K562 (cell line): ENCODE results near the gene PPP1CA.

ENCODE experiments used
- CTCF ChIP-seq, 3 experiments: IDR thresholded peaks in 2 of 3; conservative IDR thresholded peaks in 1 of 3; 2 replicates each; pipeline ENCODE4 v1.5.1; 2011 to 2012; ENCODE audit warnings: low read length in 3 of 3, mild to moderate bottlenecking in 3 of 3, control low read depth in 2 of 3, improper control_type of control experiment in 1 of 3, inconsistent platforms in 1 of 3, low read depth in 1 of 3, mixed read lengths in 1 of 3, moderate library complexity in 1 of 3; ENCODE audit not compliant: insufficient read depth in 2 of 3
- EZH2 ChIP-seq: IDR thresholded peaks from 2 replicates; pipeline ENCODE4 v1.6.1; 2012; ENCODE audit warnings: low read depth, mild to moderate bottlenecking, inconsistent platforms, low read length, borderline replicate concordance
- MAFK ChIP-seq: IDR thresholded peaks from 2 replicates; pipeline ENCODE4 v1.6.1; 2011; ENCODE audit warnings: low read length, improper control_type of control experiment
- TBP ChIP-seq: optimal IDR thresholded peaks from 2 replicates; pipeline ENCODE3; 2011; ENCODE audit warnings: low read depth, low read length, improper control_type of control experiment
- TF ChIP-seq, protein P1 (sequence below): fragments of 450-650 bp; formaldehyde crosslinking; IDR thresholded peaks from 2 replicates; pipeline ENCODE4 v1.4.0; 2022; ENCODE audit warnings: missing genetic modification characterization

- TF ChIP-seq MAFK: no peak
- no peak for TF ChIP-seq TBP
- TF ChIP-seq, protein P1, sequence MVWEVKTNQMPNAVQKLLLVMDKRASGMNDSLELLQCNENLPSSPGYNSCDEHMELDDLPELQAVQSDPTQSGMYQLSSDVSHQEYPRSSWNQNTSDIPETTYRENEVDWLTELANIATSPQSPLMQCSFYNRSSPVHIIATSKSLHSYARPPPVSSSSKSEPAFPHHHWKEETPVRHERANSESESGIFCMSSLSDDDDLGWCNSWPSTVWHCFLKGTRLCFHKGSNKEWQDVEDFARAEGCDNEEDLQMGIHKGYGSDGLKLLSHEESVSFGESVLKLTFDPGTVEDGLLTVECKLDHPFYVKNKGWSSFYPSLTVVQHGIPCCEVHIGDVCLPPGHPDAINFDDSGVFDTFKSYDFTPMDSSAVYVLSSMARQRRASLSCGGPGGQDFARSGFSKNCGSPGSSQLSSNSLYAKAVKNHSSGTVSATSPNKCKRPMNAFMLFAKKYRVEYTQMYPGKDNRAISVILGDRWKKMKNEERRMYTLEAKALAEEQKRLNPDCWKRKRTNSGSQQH (CRISPR knock-in tag): no peak
- TF ChIP-seq CTCF (IDR thresholded peaks at IDR 0.05 in 2 of 3, conservative IDR thresholded peaks at IDR 0.05 in 1 of 3; ENCODE audit: insufficient read depth in 2 of 3, low read depth in 1 of 3, low read length in 3 of 3): peak in 2 of 3 experiments; percentile 39 to 43; a peak in 3 of 6 replicates
- no peak for TF ChIP-seq EZH2
These were observed 37.9 kb upstream of the PPP1CA start for GRCh38 chr11:67439321-67440228.
